GM12865 (cell line): ENCODE results near the gene DEFB118.
"Not testable (repeated sequence)": the region's sequence is repeated elsewhere in the genome, so short reads cannot be mapped to it uniquely, and the experiment has no call there.

Source experiments
- DNase-seq: peaks from one replicate; pipeline ENCODE4 v3.0.0; 2010; ENCODE audit warnings: low read depth
- H3K4me3 ChIP-seq: 2 replicates; pipeline ENCODE4 v1.5.1; 2011; ENCODE audit warnings: mild to moderate bottlenecking, low read depth, low read length, control low read depth
- CTCF ChIP-seq: IDR thresholded peaks from 2 replicates; pipeline ENCODE4 v1.5.1; 2011; ENCODE audit warnings: low read length, control low read depth, low read depth, inconsistent platforms; ENCODE audit not compliant: insufficient read depth; ENCODE audit errors: missing control alignments

Gene DEFB118, protein sequence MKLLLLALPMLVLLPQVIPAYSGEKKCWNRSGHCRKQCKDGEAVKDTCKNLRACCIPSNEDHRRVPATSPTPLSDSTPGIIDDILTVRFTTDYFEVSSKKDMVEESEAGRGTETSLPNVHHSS

GRCh38 chr20:31368301-31368700, at the start of gene DEFB118:
Gene DEFB118, plus strand, starts transcription at chr20:31368601. Its CDS starts 50 bp downstream, at chr20:31368651.
- H3K4me3 ChIP-seq = no peak within 1 kb of the TSS
- no peak for TF ChIP-seq CTCF
- no peak for DNase-seq

- no peak for TF ChIP-seq CTCF
- H3K4me3 ChIP-seq = no peak overlapping the region
- no peak for DNase-seq
These were observed 45.9 kb upstream of the DEFB118 start for GRCh38 chr20:31322504-31322903.

GRCh38 chr20:31330893-31331292, 37.5 kb upstream of the DEFB118 start:
- TF ChIP-seq CTCF = no peak
- no peak for DNase-seq
- no peak overlapping the region for H3K4me3 ChIP-seq

- TF ChIP-seq CTCF = no peak
- no peak overlapping the region for H3K4me3 ChIP-seq
- no peak for DNase-seq
These were observed 26.9 kb upstream of the DEFB118 start for GRCh38 chr20:31341470-31341869.

- no peak overlapping the region for H3K4me3 ChIP-seq
- DNase-seq = no peak
- no peak for TF ChIP-seq CTCF
These were observed 12.4 kb upstream of the DEFB118 start for GRCh38 chr20:31355981-31356380.

DNA sequence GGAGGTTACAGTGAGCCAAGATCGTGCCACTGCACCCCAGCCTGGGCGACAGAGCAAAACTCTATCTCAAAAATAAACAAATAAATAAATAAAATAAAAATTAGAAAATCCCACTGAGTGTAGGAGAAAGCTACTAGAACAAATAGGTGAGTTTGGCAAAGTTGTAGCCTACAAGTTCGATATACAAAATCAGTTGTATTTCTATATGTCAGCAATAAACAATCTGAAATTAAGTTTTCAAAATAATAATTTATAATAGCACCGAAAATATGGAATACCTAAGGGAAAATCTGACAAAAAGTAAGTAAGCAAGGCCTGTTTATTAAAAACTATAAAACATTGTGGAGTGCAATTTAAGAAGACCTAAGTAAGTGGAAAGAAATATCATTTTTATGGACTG, 5.1 kb upstream of the DEFB118 start:
- TF ChIP-seq CTCF = no peak
- H3K4me3 ChIP-seq = no peak overlapping the region
- DNase-seq = no peak

DNA sequence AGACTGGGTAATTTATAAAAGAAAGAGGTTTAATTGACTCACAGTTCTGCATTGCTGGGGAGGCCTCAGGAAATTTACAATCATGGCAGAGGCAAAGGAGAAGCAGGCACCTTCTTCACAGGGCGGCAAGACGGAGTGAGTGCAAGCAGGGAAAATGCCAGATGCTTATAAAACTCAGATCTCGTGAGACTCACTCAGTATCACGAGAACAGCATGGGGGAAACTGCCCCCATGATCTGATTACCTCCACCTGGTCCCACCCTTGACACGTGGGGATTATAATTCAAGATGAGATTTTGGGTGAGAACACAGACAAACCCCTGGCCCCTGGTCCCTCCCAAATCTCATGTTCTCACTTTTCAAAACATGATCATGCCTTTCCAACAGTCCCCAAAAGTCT, 4.1 kb upstream of the DEFB118 start:
- not testable (repeated sequence) for H3K4me3 ChIP-seq, DNase-seq
